ENCODE results near the gene TOX2.
A peak's percentile ranks its signal among the peaks of the same experiment; 100 is the strongest.

TOX2 gene

GRCh38 chr20:43906505-43907034 is 8.1 kb upstream of the TOX2 start:
- H3K9me3 ChIP-seq (ENCODE audit: severe bottlenecking) = peaks cover 4% of the 10 kb centered on the region
- no peak overlapping the region for H3K4me3 ChIP-seq (ENCODE audit: severe bottlenecking)
- peaks cover 4% of the 10 kb centered on the region for H3K4me1 ChIP-seq (ENCODE audit: insufficient read depth, poor library complexity, severe bottlenecking)
- DNase-seq (ENCODE audit: low spot score) (no peak), ATAC-seq (ENCODE audit: low read depth) (no peak)
- H3K27ac ChIP-seq (ENCODE audit: poor library complexity, severe bottlenecking) = no peak overlapping the region
- no peaks in the 10 kb centered on the region for H3K27me3 ChIP-seq (ENCODE audit: insufficient read depth, poor library complexity, severe bottlenecking)
- TF ChIP-seq, protein P1, sequence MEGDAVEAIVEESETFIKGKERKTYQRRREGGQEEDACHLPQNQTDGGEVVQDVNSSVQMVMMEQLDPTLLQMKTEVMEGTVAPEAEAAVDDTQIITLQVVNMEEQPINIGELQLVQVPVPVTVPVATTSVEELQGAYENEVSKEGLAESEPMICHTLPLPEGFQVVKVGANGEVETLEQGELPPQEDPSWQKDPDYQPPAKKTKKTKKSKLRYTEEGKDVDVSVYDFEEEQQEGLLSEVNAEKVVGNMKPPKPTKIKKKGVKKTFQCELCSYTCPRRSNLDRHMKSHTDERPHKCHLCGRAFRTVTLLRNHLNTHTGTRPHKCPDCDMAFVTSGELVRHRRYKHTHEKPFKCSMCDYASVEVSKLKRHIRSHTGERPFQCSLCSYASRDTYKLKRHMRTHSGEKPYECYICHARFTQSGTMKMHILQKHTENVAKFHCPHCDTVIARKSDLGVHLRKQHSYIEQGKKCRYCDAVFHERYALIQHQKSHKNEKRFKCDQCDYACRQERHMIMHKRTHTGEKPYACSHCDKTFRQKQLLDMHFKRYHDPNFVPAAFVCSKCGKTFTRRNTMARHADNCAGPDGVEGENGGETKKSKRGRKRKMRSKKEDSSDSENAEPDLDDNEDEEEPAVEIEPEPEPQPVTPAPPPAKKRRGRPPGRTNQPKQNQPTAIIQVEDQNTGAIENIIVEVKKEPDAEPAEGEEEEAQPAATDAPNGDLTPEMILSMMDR (IDR thresholded peaks at IDR 0.05; ENCODE audit: poor library complexity, severe bottlenecking) = no peak
- H3K36me3 ChIP-seq (ENCODE audit: low read depth) = no peaks in the 10 kb centered on the region

GRCh38 chr20:43909211-43909610 is 5.4 kb upstream of the TOX2 start:
- TF ChIP-seq, protein P1 (IDR thresholded peaks at IDR 0.05; ENCODE audit: poor library complexity, severe bottlenecking) = no peak
- no peak overlapping the region for H3K27ac ChIP-seq (ENCODE audit: poor library complexity, severe bottlenecking)
- no peak overlapping the region for H3K4me3 ChIP-seq (ENCODE audit: severe bottlenecking)
- no peak for DNase-seq (ENCODE audit: low spot score)
- ATAC-seq (ENCODE audit: low read depth) = no peak
- H3K4me1 ChIP-seq (ENCODE audit: insufficient read depth, poor library complexity, severe bottlenecking) = peaks cover 4% of the 10 kb centered on the region
- H3K36me3 ChIP-seq (ENCODE audit: low read depth) = no peaks in the 10 kb centered on the region
- no peaks in the 10 kb centered on the region for H3K27me3 ChIP-seq (ENCODE audit: insufficient read depth, poor library complexity, severe bottlenecking)
- H3K9me3 ChIP-seq (ENCODE audit: severe bottlenecking) = peaks cover 14% of the 10 kb centered on the region

DNA sequence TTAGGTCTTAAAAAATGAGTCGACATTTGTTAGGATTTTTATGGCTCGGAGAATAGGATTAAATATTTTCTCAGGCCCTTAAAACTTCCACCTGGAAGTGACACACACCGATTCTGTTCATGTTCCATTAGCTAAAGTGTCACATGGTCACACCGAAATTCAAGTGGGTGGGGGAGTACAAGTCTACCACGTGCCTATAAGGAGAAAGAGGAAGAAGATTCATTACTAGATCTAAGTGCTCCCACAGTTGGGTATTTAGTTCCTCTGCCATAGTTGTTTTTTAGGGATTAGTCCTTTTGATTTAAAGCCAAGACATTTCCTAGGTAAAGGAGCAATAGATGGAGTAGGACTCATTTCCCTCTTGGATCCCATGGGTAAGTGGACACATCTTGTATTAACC is 4.9 kb upstream of the TOX2 start:
- no peak overlapping the region for H3K27ac ChIP-seq (ENCODE audit: poor library complexity, severe bottlenecking)
- H3K9me3 ChIP-seq (ENCODE audit: severe bottlenecking) = peaks cover 14% of the 10 kb centered on the region
- no peak for DNase-seq (ENCODE audit: low spot score)
- no peaks in the 10 kb centered on the region for H3K36me3 ChIP-seq (ENCODE audit: low read depth)
- TF ChIP-seq, protein P1 (IDR thresholded peaks at IDR 0.05; ENCODE audit: poor library complexity, severe bottlenecking) = no peak
- H3K27me3 ChIP-seq (ENCODE audit: insufficient read depth, poor library complexity, severe bottlenecking) = no peaks in the 10 kb centered on the region
- H3K4me3 ChIP-seq (ENCODE audit: severe bottlenecking) = no peak overlapping the region
- peaks cover 2% of the 10 kb centered on the region for H3K4me1 ChIP-seq (ENCODE audit: insufficient read depth, poor library complexity, severe bottlenecking)
- no peak for ATAC-seq (ENCODE audit: low read depth)

DNA sequence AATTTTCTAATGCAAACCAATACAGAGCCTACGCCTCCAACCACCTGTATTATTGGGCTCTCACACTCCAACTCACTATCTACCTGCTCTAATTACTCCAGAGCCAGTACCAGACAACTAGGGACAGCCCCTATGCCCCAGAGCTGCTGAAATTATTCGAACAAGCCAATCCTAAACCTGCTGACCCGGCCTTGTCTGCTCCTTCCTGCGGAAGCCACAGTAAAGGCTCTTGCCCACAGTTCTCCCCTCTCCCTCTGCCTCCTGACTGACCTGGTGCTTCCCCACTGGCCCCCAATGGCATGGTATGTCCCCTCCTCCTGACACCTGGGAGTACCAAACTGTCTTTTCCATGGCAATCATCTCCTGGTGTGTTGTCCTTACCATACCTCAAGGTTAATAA is 4.1 kb upstream of the TOX2 start:
- no peak for ATAC-seq (ENCODE audit: low read depth)
- DNase-seq (ENCODE audit: low spot score) = no peak
- H3K4me3 ChIP-seq (ENCODE audit: severe bottlenecking) = no peak overlapping the region

GRCh38 chr20:43911066-43911465 is 3.6 kb upstream of the TOX2 start:
- Histone ChIP-seq H3K27me3 (ENCODE audit: insufficient read depth, poor library complexity, severe bottlenecking) (no peaks in the 10 kb centered on the region), H3K36me3 (ENCODE audit: low read depth) (no peaks in the 10 kb centered on the region), H3K4me1 (ENCODE audit: insufficient read depth, poor library complexity, severe bottlenecking) (peaks cover 8% of the 10 kb centered on the region), H3K9me3 (ENCODE audit: severe bottlenecking) (peaks cover 14% of the 10 kb centered on the region), H3K4me3 (ENCODE audit: severe bottlenecking) (no peak overlapping the region), H3K27ac (ENCODE audit: poor library complexity, severe bottlenecking) (no peak overlapping the region)
- TF ChIP-seq, protein P1 (IDR thresholded peaks at IDR 0.05; ENCODE audit: poor library complexity, severe bottlenecking) = peak; percentile 71
- DNase-seq (ENCODE audit: low spot score) = no peak
- ATAC-seq (ENCODE audit: low read depth) = peak; percentile 54

More for the DNA sequence above, 4.1 kb upstream of the TOX2 start:
- Histone ChIP-seq H3K27ac (ENCODE audit: poor library complexity, severe bottlenecking) (no peak overlapping the region), H3K27me3 (ENCODE audit: insufficient read depth, poor library complexity, severe bottlenecking) (no peaks in the 10 kb centered on the region), H3K9me3 (ENCODE audit: severe bottlenecking) (peaks cover 14% of the 10 kb centered on the region), H3K36me3 (ENCODE audit: low read depth) (no peaks in the 10 kb centered on the region), H3K4me1 (ENCODE audit: insufficient read depth, poor library complexity, severe bottlenecking) (peaks cover 5% of the 10 kb centered on the region)
- TF ChIP-seq, protein P1 (IDR thresholded peaks at IDR 0.05; ENCODE audit: poor library complexity, severe bottlenecking) = no peak
